GM21360 (cell line): Measurements from ENCODE around the gene NKD2.
"Not testable (repeated sequence)": the region's sequence is repeated elsewhere in the genome, so short reads cannot be mapped to it uniquely, and the experiment has no call there.

ENCODE experiments used
- ATAC-seq: cut with Tn5 transposase; IDR thresholded peaks from one replicate; pipeline ENCODE4 v1.9.1; 2021; ENCODE audit warnings: mild to moderate bottlenecking, moderate library complexity; ENCODE audit not compliant: unreplicated experiment

The NKD2 gene, protein sequence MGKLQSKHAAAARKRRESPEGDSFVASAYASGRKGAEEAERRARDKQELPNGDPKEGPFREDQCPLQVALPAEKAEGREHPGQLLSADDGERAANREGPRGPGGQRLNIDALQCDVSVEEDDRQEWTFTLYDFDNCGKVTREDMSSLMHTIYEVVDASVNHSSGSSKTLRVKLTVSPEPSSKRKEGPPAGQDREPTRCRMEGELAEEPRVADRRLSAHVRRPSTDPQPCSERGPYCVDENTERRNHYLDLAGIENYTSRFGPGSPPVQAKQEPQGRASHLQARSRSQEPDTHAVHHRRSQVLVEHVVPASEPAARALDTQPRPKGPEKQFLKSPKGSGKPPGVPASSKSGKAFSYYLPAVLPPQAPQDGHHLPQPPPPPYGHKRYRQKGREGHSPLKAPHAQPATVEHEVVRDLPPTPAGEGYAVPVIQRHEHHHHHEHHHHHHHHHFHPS

DNA sequence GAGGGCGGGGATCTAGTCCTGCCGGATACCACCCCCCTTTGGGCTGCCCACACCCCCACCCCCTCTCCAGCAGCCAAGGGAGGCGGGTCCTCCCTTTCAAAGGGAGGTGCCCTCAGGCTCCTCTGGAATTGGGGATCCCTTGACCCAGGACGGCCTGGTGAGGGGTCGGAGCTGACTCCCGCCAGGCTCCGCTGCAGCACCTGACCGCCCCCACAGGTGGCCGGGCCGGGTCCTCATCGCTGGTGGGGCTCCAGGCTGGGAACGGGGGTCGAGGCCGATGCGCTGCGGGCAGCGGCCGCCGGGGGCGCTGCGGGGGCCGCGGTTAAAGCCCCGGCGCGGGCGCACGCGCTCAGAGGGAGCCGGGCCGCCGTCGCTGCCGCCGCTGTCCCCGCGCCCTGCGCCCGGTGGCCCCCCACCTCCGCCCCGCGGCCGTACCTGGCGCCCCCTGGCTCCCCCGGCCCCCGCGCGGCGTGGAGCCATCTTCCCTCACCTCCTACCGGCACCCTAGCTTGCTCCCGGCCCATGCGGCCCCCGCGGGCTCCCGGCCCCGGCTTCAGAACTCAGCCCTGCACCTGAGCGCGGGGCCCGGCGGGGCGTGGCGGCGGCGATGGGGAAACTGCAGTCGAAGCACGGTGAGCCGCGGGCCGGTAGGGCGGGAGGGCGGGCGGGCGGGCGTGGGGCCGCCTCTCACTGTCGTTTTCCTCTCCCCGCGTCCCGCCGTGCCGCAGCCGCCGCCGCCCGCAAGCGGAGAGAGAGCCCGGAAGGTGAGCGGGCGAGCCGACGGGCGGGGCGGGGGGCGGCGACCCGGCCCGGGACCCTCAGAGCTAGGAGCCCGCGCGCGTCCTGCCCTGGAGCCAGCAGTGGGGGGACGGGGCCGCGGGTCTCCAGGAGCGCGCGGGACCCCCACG is at the start of gene NKD2:
NKD2 (plus strand) TSS at position 352 of the 908 bp plus-strand sequence; CDS start at position 608, 256 bp downstream.
- ATAC-seq: peak; percentile 41

DNA sequence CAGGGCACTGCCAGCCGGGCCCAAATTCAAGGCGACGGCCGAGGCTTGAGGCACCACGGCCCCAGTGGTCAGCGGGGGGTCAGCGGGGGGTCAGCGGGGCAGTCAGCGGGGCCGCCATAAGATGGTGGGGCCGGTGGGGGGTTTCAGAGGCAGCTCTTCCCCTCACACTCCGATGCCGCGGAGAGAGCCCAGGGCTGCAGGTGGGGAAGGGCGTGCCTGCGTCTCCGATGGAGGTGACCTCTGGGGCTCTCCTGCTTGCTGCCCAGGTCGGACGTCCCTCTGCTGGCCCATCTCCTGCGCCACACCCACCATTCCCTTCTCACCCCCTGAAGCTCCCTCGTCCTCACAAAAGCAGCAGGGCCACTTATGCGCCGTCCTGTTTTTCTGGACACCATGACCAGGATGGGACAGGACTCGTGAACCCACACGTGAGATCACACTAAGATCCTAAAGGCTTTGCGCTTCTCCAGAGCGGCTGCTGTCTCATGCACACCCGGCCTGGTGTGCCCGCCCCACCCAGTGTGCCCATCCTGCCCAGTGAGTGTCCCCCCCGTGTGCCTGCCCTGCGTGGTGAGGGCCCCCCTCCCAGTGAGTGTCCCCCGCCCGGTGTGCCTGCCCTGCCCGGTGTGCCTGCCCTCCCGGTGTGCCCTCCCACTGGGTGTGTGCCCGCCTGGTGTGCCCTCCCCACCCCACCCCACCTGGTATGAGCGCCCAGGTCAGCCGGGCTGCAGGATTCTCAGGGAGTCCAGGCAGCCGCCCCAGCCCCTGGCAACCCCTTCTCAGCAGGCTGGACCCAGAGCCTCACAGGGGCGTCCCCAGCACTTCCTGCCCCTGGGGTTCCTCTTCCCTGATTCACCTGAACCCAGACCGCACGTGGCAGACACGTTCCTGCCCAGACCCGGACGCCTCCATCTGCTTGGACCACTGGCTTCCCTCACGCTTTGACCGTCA is 48.7 kb upstream of the NKD2 start:
- no peak for ATAC-seq

DNA sequence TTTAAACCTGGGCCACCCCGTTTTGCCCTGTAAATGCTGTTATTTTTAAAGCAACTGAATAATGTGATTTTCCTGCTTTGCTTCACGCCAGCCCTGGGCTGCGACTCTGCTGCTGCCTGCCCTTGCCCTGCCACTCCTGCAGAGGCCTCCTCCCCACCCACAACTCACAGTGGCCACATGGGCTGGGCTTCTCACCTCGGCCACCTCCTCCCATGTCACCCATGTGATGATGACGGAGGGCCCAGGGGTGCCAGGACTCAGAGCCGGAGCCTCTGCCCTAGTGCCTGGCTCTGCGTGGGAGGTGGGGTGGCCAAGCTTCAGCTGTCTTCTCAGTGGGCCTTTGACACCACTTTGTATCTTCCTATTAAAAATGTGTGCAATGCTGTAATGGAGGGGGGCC is 48.1 kb upstream of the NKD2 start:
- no peak for ATAC-seq

DNA sequence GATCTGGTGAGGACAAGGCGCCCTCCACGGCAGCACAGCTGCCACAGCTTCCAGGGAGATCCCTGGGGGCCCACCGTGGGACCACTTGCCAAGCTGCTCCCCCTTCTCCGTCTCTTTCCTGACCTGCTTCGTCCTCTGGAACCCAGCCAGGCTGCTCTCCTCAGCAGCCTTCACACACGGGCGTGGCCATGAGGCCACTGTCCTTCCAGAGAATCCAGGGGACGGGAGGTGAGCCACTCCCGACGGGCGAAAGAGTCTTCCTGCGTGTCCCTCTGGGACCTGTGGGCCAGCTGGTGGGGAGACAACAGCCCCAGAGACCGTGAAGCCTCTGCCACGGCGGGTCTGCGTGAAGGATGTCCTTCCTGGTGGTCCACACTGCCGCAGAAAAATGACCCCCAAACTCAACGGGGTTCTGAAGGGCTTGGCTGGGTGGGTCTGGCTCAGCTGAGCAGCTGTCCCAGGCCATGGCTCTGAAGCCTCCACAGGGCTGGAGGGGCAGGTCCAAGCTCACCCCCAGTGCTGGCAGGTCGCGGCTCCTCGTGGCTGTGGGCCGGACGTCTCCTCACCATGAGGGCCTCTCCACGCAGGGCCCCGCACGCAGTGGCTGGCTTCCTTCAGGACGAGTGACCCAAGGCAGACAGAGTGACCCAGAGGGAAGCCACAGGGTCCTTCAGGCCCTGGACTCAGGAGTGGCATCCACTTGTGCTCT is 47.4 kb upstream of the NKD2 start:
- ATAC-seq: no peak

DNA sequence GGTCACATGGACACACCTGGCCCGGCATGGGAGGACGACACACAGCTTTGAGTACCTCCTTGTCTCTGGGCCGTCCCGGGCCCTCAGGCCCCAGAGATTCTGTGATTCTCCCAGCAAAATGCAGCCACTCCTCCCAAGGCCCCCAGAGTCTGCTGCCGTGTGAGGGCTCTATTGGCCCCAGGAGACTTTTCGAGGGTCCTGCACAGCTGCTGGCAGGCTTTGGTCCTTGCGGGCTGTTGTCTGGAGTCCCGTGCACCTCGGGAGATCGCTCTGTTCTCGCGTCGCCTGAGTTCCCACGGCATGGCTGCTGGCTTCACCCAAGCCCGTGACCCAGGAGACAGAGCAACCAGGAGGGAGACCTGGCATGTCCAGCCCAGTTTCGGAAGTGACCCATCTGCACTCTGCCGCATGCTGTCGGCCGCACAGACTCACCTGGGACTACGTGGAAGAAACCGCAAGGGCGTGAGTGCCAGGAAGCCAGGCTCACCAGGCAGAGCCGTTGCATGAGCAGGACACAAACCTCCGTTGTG is 46.8 kb upstream of the NKD2 start:
- ATAC-seq: no peak

DNA sequence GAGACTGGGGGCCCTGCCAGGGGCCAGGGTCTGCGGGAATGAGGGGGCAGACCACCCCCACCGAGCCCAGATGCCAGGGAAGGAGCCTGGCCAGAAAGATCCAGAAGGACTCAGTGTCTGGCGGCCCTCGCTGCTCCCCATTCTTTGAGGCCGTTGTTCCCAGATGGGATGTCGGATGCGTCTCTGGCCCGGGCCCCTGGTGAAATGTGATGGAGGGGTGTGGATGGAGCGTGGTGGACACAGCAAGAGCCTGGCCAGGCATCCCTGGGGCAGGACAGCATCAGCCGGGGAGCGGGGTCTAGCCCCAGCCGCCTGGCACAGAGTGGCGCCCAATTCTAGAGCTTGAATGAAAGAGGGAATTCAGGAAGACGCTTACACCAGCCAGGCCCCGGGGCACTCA is 46.2 kb upstream of the NKD2 start:
- no peak for ATAC-seq

DNA sequence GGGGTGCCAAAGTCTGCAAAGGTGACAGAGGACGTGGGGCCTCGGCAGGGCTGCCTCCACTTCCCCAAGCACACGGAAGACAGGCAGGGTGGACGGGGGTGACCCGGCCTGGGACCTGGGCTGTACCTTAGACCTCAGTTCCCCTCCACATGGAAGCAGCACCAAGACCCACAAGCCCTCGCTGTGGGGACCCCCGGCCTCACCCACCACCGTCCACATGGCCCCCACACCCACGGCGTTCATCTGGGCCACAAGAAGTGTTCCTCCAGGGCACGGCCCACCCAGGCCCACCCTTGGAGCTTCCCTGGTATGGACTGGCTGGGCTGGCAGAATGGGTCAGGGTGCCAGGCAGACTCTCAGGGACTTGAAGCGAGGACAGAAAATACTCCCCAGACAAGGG is 45.8 kb upstream of the NKD2 start:
- ATAC-seq: no peak

DNA sequence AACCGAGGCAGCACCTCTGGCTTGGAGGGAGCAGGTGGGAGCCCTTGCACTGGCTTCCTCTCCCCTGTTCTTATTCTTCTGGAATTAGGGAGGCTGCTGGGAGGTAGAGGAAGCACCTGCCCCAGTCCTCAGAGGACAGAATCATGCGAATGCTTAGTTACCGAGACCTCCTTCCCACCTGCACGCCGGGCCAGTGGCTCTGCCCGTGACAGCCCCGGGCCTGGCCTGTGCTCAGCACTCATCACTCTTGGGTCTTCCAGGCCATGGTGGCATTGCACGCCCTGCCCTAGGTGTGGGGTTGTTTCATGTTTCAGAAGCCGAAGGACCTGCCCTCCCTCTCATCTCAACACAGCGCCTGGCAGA is 45.3 kb upstream of the NKD2 start:
- no peak for ATAC-seq

DNA sequence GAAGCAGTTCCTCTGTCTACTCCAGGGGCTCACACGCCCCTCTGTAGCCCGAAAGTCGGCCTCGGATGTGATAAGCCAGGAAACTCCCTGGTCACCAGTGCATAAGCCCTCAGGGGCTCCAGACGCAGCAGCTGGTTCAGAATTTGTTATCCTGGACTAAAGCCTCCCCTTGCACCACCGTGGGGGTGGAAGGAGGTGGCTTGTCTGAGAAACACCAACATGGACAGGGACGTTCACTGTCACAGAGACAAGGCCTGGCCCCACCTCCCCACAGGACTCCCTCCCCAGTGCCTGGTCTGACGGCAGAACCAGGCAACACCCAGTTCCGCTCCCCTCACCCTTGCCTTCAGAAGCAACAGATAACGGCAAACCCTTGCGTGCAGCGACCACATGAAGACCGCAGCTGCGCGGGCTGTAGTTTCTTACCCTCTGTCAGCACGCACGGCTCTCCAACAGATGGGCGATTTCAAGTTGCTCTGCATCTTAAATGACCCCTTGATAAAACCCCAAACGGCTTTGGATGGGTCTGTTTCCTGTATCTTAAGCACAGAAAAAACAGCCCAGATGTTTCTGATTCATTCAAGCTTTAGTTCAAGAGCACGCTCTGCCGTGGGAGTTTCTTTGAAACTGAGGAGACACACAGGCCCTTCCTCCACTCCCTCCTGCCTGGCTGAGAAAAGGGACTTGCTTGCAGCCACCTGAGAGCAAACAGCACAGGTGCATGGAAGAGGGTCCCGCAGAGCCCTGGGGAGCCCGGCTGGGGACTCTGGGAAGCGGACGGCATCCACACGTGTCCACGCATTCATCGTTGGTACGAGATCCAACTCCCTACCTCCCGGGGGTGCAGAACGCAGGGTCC is 44.7 kb upstream of the NKD2 start:
- ATAC-seq: peak; percentile 55

DNA sequence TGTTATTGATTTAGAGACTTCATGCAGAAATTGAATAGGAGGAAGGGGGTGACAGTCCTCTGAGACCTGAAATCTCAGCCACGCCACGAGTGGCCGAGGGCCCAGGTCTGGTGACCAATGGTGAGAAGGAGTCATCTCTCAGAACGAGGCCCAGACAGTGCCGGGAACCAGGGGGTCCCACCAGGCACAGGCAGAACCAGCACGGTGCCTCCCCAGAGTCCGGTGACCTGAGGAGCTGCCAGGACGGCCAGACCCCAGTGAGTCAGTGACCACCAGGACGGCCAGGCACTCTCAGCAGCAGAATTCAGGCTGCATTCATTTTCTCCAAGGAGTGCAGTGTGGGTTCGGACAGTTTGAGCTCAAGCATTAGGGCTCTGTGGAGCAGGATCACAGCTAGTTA is 43.8 kb upstream of the NKD2 start:
- no peak for ATAC-seq

DNA sequence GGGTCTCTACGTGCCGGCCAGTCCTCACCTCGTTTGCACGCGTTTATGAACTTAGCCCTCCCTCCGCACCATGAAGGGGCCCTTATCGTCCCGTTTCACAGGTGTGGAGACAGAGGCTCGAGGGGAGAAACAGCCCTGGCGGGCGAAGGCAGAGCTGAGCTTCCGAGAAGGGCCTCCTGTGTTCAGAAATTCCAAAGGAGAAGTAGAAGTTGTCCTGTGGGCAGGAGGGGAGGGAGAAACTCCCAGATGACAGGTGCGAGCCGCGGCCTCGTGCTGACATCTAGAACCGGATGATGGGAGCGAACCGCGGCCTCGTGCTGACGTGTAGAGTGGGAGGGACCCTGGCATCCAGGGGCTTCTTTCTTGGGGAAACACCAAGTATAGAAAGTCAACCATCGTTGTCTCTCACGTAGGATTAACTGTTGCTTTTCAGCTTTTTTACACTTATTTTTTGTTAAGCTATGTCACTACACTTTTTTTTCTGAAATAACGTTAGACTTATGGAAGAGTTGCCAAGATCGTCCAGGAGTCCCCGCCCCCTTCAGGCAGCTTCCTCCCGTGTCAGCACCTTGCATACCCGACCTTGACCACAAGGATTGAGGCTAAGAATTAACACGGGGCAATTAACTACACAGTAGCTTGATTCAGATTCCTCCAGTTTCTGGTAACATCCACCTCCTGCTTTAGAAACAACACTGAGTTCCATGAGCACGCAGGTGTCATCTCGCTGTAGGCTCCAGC is 42.8 kb upstream of the NKD2 start:
- no peak for ATAC-seq

DNA sequence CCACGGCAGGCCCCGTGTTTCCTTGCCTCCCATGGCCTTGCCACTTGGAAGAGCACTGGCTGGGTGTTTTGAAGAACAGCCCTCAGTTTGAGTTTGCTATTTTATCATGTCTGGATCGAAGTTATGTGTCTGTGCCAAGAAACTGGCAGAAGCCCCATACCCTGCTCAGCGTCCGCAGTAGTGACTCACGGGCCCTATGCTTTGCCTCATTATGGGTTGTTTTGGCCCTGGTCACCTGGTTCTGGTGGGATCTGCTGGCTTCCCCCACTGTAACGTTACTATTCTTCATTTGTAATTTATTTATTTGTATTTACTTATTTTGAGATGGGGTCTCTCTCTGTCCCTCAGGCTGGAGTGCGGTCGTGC is 42.3 kb upstream of the NKD2 start:
- ATAC-seq: no peak

DNA sequence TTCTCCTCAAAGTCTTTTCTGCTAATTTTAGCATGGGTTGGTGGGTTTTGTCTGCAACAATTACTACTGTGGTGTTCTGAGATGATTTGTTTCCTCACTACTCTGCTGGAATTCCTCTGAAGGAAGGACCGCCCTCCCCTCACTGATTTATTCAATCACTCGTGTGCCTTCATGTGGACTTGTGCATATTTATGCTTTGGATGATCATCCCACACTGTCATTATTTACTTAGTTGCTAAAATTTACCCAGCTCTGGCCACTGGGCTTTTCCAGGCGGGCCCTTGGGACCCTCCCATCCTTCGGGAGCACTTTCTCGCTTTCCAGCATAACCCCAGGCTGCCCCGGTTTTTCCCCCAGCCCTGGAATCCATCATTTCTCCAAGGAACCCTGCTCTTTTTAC is 41.7 kb upstream of the NKD2 start:
- ATAC-seq: no peak

DNA sequence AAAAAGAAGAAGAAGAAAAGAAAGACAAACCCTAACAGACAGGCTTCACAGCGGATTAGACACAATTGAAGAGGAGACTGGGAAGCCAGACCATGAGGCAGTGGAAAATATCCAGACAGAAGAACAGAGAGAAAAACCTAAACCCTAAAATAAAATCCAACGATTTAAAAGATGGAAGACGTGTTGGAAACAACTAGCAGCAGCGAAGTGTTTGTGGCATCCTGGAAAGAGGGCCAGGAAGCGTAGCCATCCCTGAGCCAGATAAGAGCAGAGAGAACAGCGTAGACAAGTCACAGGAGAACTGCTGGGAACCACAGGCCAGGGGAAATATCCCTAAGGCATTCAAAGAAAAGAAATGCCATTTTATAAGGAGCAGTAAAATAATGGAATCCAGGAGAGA is 39.7 kb upstream of the NKD2 start:
- ATAC-seq: no peak

DNA sequence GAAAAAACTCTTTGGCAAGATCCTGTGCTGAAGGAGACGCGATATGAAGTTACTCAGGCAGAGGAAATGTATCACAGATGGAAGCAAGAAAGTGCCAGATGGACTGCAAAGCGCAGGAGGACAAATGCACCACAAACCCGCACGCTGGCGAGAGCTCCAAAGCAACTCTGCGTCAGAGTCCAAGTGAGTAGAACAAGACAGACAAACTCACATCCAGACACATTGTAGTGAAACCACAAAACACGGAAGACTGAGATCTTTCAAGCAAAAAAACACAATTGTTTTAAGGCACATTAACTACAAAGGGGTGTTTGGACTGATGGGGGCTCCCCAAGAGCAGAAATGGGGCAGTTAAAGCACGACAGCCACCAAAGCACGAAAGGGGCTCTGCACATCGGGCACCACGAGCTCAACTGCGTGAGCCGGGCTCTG is 39.2 kb upstream of the NKD2 start:
- no peak for ATAC-seq

DNA sequence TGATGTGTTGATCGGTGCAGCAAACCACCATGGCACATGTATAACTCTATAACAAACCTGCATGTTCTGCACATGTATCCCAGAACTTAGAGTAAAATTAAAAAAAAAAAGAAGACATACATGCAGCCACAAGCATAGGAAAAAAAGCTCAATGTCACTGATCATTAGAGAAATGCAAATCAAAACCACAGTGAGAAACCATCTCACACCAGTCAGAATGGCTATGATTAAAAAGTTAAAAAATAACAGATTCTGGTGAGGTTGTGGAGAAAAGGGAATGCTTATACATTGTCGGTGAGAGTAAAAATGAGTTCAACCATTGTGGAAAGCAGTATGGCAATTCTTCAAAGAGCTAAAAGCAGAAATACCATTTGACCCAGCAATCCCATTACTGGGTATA is 36.0 kb upstream of the NKD2 start:
- not testable (repeated sequence) for ATAC-seq

DNA sequence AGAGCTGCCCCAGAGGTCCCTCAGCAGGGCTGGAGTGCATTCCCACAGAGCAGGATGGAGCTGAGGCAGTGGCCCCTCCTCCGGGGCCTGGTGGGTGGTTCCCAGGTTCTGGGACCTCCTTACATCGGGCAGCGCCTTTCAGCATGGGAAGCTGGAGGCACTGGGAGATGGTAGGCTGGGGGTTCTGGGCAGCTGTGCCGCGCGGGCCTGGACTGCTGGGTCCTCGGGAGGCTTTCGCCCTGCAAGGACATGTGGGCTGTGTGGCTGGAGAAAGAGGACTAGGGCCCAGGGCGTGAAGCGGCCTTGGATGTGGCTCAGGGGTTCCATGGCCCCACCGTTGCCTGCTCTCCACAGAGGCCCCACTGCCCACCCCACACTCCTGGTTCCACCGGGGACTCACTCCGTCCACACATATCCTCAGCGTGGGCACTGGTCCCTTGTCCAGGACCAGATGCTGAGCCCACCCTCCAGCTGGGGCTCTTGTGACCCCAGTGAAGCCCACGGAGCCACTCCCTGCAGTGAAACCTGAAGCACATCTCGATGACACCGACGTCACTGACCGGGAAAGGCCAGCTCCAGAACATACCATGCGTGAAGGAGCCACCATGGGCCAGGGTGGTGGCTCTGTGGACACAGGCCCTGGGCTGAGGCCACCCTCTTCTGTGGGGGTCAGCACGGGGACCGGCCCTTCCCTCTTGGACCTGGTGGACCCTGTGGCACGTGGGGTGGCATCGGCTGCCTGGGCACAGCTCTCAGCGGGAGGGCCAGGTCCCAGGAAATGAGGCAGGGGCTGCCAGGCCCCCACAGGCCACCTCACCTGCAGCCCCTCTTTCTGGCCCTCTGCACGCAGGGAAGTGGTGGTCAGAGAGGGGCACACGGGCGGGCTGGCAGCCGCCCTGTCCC is 31.5 kb upstream of the NKD2 start:
- no peak for ATAC-seq
